Measurements from ENCODE around the gene ITFG1. TPM values are rescaled to one million over a fixed set of nuclear protein-coding genes. Genes with fewer than 3 reads are reported as not detected.
"Not testable (repeated sequence)": the region's sequence is repeated elsewhere in the genome, so short reads cannot be mapped to it uniquely, and the experiment has no call there.

Gene ITFG1
- total and polyA plus RNA-seq, 2 of the 13 experiments (the other 11 are each of a cell fraction or from before 2014, with no cell fraction given), result 74.5 to 150 TPM

DNA sequence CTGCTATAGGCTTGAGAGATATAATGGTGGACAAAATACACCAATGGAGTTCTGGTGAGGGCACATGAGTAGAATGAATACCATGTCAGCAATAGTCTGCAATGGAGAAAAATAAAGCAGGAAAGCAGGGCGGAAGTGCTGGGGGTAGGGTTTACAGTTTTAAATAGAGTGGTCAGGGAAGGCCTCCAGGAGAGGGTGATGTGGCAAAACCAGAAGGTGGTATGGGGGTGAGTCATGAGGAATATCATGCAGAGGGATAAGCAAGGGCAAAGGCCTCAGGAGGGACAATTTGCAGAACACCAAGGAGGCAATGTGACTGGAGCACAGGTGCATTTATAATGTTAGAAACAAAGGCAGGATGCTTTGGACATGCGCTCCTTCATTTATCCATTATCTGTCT is 102.0 kb downstream of the ITFG1 start (continued):
- TF ChIP-seq KDM6A (CRISPR knock-in tag; IDR thresholded peaks at IDR 0.05; ENCODE audit: low read depth), result no peak
- TF ChIP-seq NFYC (CRISPR knock-in tag; IDR thresholded peaks at IDR 0.05), result no peak

DNA sequence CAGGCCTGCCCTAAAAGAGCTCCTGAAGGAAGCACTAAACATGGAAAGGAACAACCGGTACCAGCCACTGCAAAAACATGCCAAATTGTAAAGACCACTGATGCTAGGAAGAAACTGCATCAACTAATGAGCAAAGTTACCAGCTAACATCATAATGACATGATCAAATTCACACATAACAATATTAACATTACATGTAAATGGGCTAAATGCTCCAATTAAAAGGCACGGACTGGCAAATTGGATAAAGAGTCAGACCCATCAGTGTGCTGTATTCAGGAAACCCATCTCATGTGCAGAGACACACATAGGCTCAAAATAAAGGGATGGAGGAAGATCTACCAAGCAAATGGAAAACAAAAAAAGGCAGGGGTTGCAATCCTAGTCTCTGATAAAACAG is 111.8 kb downstream of the ITFG1 start:
- BruUV-seq (replicated peaks); CTCF ChIA-PET (ENCODE audit: low intra/inter-chr PET ratio, low total read pairs); H3K27ac ChIP-seq (ENCODE audit: extremely low read length, insufficient read depth, low read length); H3K9me3 ChIP-seq (ENCODE audit: low read length); intact Hi-C loops (cut with micrococcal nuclease; ENCODE audit: unreplicated experiment); POLR2A ChIA-PET; H3K4me3 ChIP-seq (replicated peaks in 1 of 3; ENCODE audit: insufficient read depth in 1 of 3, low read depth in 2 of 3, low read length in 3 of 3); H3K4me2 ChIP-seq (ENCODE audit: low read depth, low read length); in situ Hi-C loops (cut with HindIII; ENCODE audit: extremely low pct_ligation_motif_present, low pct_unique_long_range_greater_than_20kb); H3K27me3 ChIP-seq (ENCODE audit: control insufficient read depth in 1 of 2, insufficient read depth in 2 of 2, low read length in 2 of 2); H2AFZ ChIP-seq (ENCODE audit: low read length); ATAC-seq; DNase-seq (ENCODE audit: low spot score); H3K9ac ChIP-seq (ENCODE audit: insufficient read depth, low read depth, low read length); H3K4me1 ChIP-seq (ENCODE audit: insufficient read depth, low read length); FAIRE-seq; H4K20me1 ChIP-seq (ENCODE audit: insufficient read depth, low read length); H3K79me2 ChIP-seq (ENCODE audit: insufficient read depth, low read length); H3K36me3 ChIP-seq (replicated peaks in 1 of 2; ENCODE audit: control insufficient read depth in 1 of 2, insufficient read depth in 2 of 2, low read length in 2 of 2): not testable (repeated sequence)
- WGBS (ENCODE audit: low lambda C conversion rate), result 93% methylated on average over 2 of the region's 2 CpGs

DNA sequence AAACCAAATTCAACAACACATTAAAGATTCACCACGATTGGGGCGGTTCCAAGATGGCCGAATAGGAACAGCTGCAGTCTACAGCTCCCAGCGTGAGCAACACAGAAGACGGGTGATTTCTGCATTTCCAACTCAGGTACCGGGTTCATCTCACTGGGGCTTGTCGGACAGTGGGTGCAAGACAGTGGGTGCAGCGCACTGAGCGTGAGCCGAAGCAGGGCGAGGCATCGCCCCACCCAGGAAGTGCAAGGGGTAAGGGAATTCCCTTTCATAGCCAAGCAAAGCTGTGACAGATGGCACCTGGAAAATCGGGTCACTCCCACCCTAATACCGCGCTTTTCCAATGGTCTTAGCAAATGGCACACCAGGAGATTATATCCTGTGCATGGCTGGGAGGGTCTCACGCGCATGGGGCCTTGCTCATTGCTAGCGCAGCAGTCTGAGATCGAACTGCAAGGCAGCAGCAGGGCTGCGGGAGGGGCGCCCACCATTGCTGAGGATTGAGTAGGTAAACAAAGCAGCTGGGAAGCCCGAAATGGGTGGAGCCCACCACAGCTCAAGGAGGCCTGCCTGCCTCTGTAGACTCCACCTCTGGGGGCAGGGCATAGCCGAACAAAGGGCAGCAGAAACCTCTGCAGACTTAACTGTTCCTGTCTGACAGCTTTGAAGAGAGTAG is 113.7 kb downstream of the ITFG1 start:
- CTCF ChIA-PET (ENCODE audit: low intra/inter-chr PET ratio, low total read pairs); intact Hi-C loops (cut with micrococcal nuclease; ENCODE audit: unreplicated experiment); POLR2A ChIA-PET; DNase-seq (ENCODE audit: low spot score); BruUV-seq (replicated peaks); H4K20me1 ChIP-seq (ENCODE audit: insufficient read depth, low read length); H3K79me2 ChIP-seq (ENCODE audit: insufficient read depth, low read length); H3K4me3 ChIP-seq (replicated peaks in 1 of 3; ENCODE audit: insufficient read depth in 1 of 3, low read depth in 2 of 3, low read length in 3 of 3); H3K4me1 ChIP-seq (ENCODE audit: insufficient read depth, low read length); ATAC-seq; H3K9ac ChIP-seq (ENCODE audit: insufficient read depth, low read depth, low read length); H3K9me3 ChIP-seq (ENCODE audit: low read length); H3K27ac ChIP-seq (ENCODE audit: extremely low read length, insufficient read depth, low read length); H2AFZ ChIP-seq (ENCODE audit: low read length); H3K27me3 ChIP-seq (ENCODE audit: control insufficient read depth in 1 of 2, insufficient read depth in 2 of 2, low read length in 2 of 2); FAIRE-seq; H3K36me3 ChIP-seq (replicated peaks in 1 of 2; ENCODE audit: control insufficient read depth in 1 of 2, insufficient read depth in 2 of 2, low read length in 2 of 2); in situ Hi-C loops (cut with HindIII; ENCODE audit: extremely low pct_ligation_motif_present, low pct_unique_long_range_greater_than_20kb); H3K4me2 ChIP-seq (ENCODE audit: low read depth, low read length): not testable (repeated sequence)
- 97% methylated on average over 23 of the region's 23 CpGs for WGBS (ENCODE audit: low lambda C conversion rate)

All from HepG2 (cell line).